H9 (cell line): ENCODE data around the gene BRINP2. TPM values are rescaled to one million over a fixed set of nuclear protein-coding genes. Genes with fewer than 3 reads are reported as not detected.

Experiments
- DNase-seq: peaks from one replicate; pipeline ENCODE4 v3.0.0-alpha.2; 2017
- H2AFZ ChIP-seq: one replicate; pipeline ENCODE4 v1.6.1; 2013; ENCODE audit warnings: mild to moderate bottlenecking, low read length, control low read depth, moderate library complexity
- H2AK5ac ChIP-seq: 2 replicates; pipeline ENCODE4 v1.6.1; 2013; ENCODE audit warnings: low read length, control low read depth, mixed read lengths; ENCODE audit not compliant: insufficient read length
- H2BK120ac ChIP-seq: one replicate; pipeline ENCODE4 v1.6.1; 2013; ENCODE audit warnings: low read depth, mild to moderate bottlenecking, low read length, control low read depth, inconsistent platforms; ENCODE audit not compliant: poor library complexity, severe bottlenecking
- H2BK12ac ChIP-seq: 2 replicates; pipeline ENCODE4 v1.6.1; 2013; ENCODE audit warnings: low read length, control low read depth, mixed read lengths, low read depth; ENCODE audit not compliant: insufficient read length
- H2BK15ac ChIP-seq: 2 replicates; pipeline ENCODE4 v1.6.1; 2013; ENCODE audit warnings: low read depth, low read length, control low read depth
- H2BK20ac ChIP-seq: one replicate; pipeline ENCODE4 v1.6.1; 2013; ENCODE audit warnings: low read depth, mild to moderate bottlenecking, low read length, control low read depth, inconsistent platforms; ENCODE audit not compliant: poor library complexity, severe bottlenecking
- H2BK5ac ChIP-seq: 2 replicates; pipeline ENCODE4 v1.6.1; 2013; ENCODE audit warnings: low read length, control low read depth, mixed read lengths; ENCODE audit not compliant: insufficient read length
- H3K14ac ChIP-seq: 2 replicates; pipeline ENCODE4 v1.6.1; 2013; ENCODE audit warnings: low read length, control low read depth; ENCODE audit not compliant: insufficient read depth
- H3K18ac ChIP-seq: 2 replicates; pipeline ENCODE4 v1.6.1; 2013; ENCODE audit warnings: low read depth, mild to moderate bottlenecking, mixed read lengths, low read length, control low read depth; ENCODE audit not compliant: insufficient read length
- H3K23ac ChIP-seq: 2 replicates; pipeline ENCODE4 v1.6.1; 2013; ENCODE audit warnings: low read length, control low read depth, mixed read lengths, low read depth; ENCODE audit not compliant: insufficient read length
- H3K23me2 ChIP-seq: 2 replicates; pipeline ENCODE4 v1.6.1; 2013; ENCODE audit warnings: low read depth, mild to moderate bottlenecking, mixed read lengths, low read length, control low read depth; ENCODE audit not compliant: insufficient read length, poor library complexity, severe bottlenecking
- H3K27ac ChIP-seq: 2 replicates; pipeline ENCODE4 v1.5.1; 2013; ENCODE audit warnings: low read length, control low read depth, mixed read lengths, low read depth; ENCODE audit not compliant: insufficient read length
- H3K27me3 ChIP-seq: 2 replicates; pipeline ENCODE4 v1.6.1; 2013; ENCODE audit warnings: low read length, control low read depth, inconsistent platforms; ENCODE audit not compliant: insufficient read depth
- H3K4ac ChIP-seq: 2 replicates; pipeline ENCODE4 v1.6.1; 2013; ENCODE audit warnings: low read depth, mild to moderate bottlenecking, control low read depth, inconsistent platforms, low read length, moderate library complexity
- H3K4me1 ChIP-seq: 2 replicates; pipeline ENCODE4 v1.6.1; 2013; ENCODE audit warnings: low read length, control low read depth, inconsistent platforms; ENCODE audit not compliant: insufficient read depth
- H3K4me2 ChIP-seq: 2 replicates; pipeline ENCODE4 v1.6.1; 2013; ENCODE audit warnings: low read length, control low read depth, mixed read lengths; ENCODE audit not compliant: insufficient read length, insufficient read depth
- H3K56ac ChIP-seq: 2 replicates; pipeline ENCODE4 v1.6.1; 2013; ENCODE audit warnings: low read depth, mild to moderate bottlenecking, mixed read lengths, low read length, control low read depth; ENCODE audit not compliant: insufficient read length
- H3K79me1 ChIP-seq: 2 replicates; pipeline ENCODE4 v1.6.1; 2013; ENCODE audit warnings: low read depth, mild to moderate bottlenecking, moderate library complexity, low read length, control low read depth, inconsistent platforms; ENCODE audit not compliant: insufficient read depth, poor library complexity, severe bottlenecking
- H3K79me2 ChIP-seq: 2 replicates; pipeline ENCODE4 v1.6.1; 2013; ENCODE audit warnings: low read length, control low read depth, inconsistent platforms; ENCODE audit not compliant: insufficient read depth
- H3K9ac ChIP-seq: 2 replicates; pipeline ENCODE4 v1.6.1; 2013; ENCODE audit warnings: low read length, control low read depth, mixed read lengths; ENCODE audit not compliant: insufficient read length; ENCODE audit errors: extremely low read depth
- H3K9me3 ChIP-seq: one replicate; pipeline ENCODE4 v1.6.1; 2013; ENCODE audit warnings: low read depth, low read length, inconsistent platforms; ENCODE audit not compliant: control insufficient read depth
- H3T11ph ChIP-seq: one replicate; pipeline ENCODE4 v1.6.1; 2013; ENCODE audit warnings: mild to moderate bottlenecking, low read length, control low read depth, inconsistent platforms
- H4K20me1 ChIP-seq: one replicate; pipeline ENCODE4 v1.6.1; 2013; ENCODE audit not compliant: control insufficient read depth, insufficient read length, insufficient read depth
- H4K5ac ChIP-seq: 2 replicates; pipeline ENCODE4 v1.6.1; 2013; ENCODE audit warnings: low read depth, mild to moderate bottlenecking, mixed read lengths, low read length, control low read depth; ENCODE audit not compliant: insufficient read length
- H4K8ac ChIP-seq: replicated peaks from 2 replicates; pipeline ENCODE4 v1.6.1; 2013; ENCODE audit warnings: low read length, control low read depth, mixed read lengths, low read depth; ENCODE audit not compliant: insufficient read length
- H4K91ac ChIP-seq: 2 replicates; pipeline ENCODE4 v1.6.1; 2013; ENCODE audit warnings: low read depth, mild to moderate bottlenecking, moderate library complexity, mixed read lengths, low read length, control low read depth; ENCODE audit not compliant: insufficient read length
- H3K27ac Mint-ChIP-seq, 3 experiments: 2 replicates in 2 of 3; 3 replicates in 1 of 3; pipeline ENCODE4 v1.8.0; 2020 to 2021; ENCODE audit warnings: mixed read lengths in 3 of 3, mild to moderate bottlenecking in 1 of 3, moderate library complexity in 1 of 3
- H3K27me3 Mint-ChIP-seq: 2 replicates; pipeline ENCODE4 v1.8.0; 2021; ENCODE audit warnings: low read depth, mild to moderate bottlenecking, moderate library complexity, mixed read lengths
- H3K36me3 Mint-ChIP-seq, 3 experiments: 2 replicates in 2 of 3; 3 replicates in 1 of 3; pipeline ENCODE4 v1.8.0; 2020 to 2021; ENCODE audit warnings: low read depth in 3 of 3, mixed read lengths in 3 of 3; ENCODE audit not compliant: insufficient read depth in 1 of 3
- H3K4me1 Mint-ChIP-seq, 2 experiments: 2 replicates each; pipeline ENCODE4 v1.8.0; 2020; ENCODE audit warnings: mixed read lengths in 2 of 2
- H3K4me3 Mint-ChIP-seq, 2 experiments: 2 replicates in 1 of 2; 3 replicates in 1 of 2; pipeline ENCODE4 v1.8.0; 2020 to 2021; ENCODE audit warnings: mild to moderate bottlenecking in 2 of 2, mixed read lengths in 2 of 2, moderate library complexity in 1 of 2
- H3K9me3 Mint-ChIP-seq, 2 experiments: 2 replicates in 1 of 2; 3 replicates in 1 of 2; pipeline ENCODE4 v1.8.0; 2020; ENCODE audit warnings: mild to moderate bottlenecking in 2 of 2, mixed read lengths in 2 of 2, moderate library complexity in 1 of 2
- CTCF ChIP-seq: fragments of 200-600 bp; sonication (generic); conservative IDR thresholded peaks from 3 replicates; pipeline ENCODE4 v1.8.0; 2021; ENCODE audit warnings: antibody characterized with exemption, mild to moderate bottlenecking
- whole genome bisulfite sequencing: extraction: QIAGEN DNeasy Blood & Tissue Kit; methylation state at CpG from one replicate; pipeline ENCODE4 v1.1.7; 2013; ENCODE audit warnings: missing lambda C conversion rate, low lambda C conversion rate, mixed read lengths; ENCODE audit not compliant: insufficient read length; ENCODE audit errors: extremely low coverage; 5-methylcytosine and 5-hydroxymethylcytosine counted together
- total RNA-seq: library from RNA; stranded (reverse); gene quantifications from 2 replicates; pipeline ENCODE4 v1.2.1, GENCODE V29; 2021

Gene BRINP2
- total RNA-seq, 1 experiment from 2014 or later, result not detected

DNA sequence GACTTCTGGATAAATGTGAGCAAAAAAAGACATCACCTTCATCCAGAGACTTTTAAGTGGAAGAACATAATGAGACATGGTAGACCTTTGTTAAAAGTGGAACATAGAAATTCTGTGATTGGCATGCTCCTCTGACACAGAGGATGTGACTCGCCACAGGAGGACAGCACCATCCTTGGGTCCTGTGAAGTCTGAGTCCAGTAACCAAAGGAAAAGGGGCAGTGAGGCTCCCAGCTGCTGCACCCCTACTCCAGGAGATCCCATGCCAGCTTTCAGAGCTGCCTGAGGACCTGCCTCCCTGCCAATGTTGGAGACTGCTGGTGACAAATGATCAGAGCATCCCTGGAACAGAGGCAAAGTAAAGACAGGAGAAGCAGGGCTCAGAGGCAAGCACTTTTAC is 136.2 kb downstream of the BRINP2 start:
- no peak overlapping the region for H3K56ac ChIP-seq

More for the DNA sequence above, 136.2 kb downstream of the BRINP2 start:
- DNase-seq, result no peak
- Histone ChIP-seq H4K5ac (no peak overlapping the region), H2BK20ac (no peak overlapping the region), H3K23me2 (no peaks in the 10 kb centered on the region), H3K14ac (no peak overlapping the region), H4K20me1 (no peaks in the 10 kb centered on the region), H3K79me1 (no peaks in the 10 kb centered on the region), H2BK15ac (no peak overlapping the region), H3K9me3 (no peaks in the 10 kb centered on the region), H4K8ac (no peak overlapping the region), H4K91ac (no peak overlapping the region), H3K27me3 (no peaks in the 10 kb centered on the region), H3K18ac (no peak overlapping the region), H2BK120ac (no peak overlapping the region), H3K23ac (no peak overlapping the region), H3K27ac (no peak overlapping the region), H2BK12ac (no peak overlapping the region), H3K4ac (no peak overlapping the region), H3K4me1 (no peaks in the 10 kb centered on the region), H3K4me2 (no peak overlapping the region), H3T11ph (no peak overlapping the region), H3K9ac (no peak overlapping the region), H2AK5ac (no peak overlapping the region), H3K79me2 (no peaks in the 10 kb centered on the region), H2AFZ (no peak overlapping the region), H2BK5ac (no peak overlapping the region)
- no peaks in the 10 kb centered on the region for H3K36me3 Mint-ChIP-seq
- no CpG with 5 or more reads among the region's 1 CpG for WGBS
- H3K9me3 Mint-ChIP-seq, result no peaks in the 10 kb centered on the region
- H3K27me3 Mint-ChIP-seq, result no peaks in the 10 kb centered on the region
- no peak for TF ChIP-seq CTCF
- H3K4me1 Mint-ChIP-seq, result peaks cover 13 to 14% of the 10 kb centered on the region in 2 experiments
- no peak overlapping the region for H3K4me3 Mint-ChIP-seq
- no peak overlapping the region for H3K27ac Mint-ChIP-seq
